PC-3 (cell line): ENCODE data around the gene WFDC11.

Experiments used
- EZH2 ChIP-seq: fragments of 300-600 bp; sonication (generic); IDR thresholded peaks from one replicate; pipeline ENCODE4 v1.6.1; 2017; ENCODE audit warnings: antibody characterized with exemption, mild to moderate bottlenecking, low read length; ENCODE audit not compliant: unreplicated experiment
- EZH2phosphoT487 ChIP-seq: fragments of 300-600 bp; sonication (generic); IDR thresholded peaks from 2 replicates; pipeline ENCODE4 v1.6.1; 2018; ENCODE audit warnings: mild to moderate bottlenecking, antibody characterized with exemption, low read length, borderline replicate concordance
- TF ChIP-seq, protein P1 (sequence below): fragments of 300-600 bp; sonication (generic); conservative IDR thresholded peaks from 2 replicates; pipeline ENCODE4 v1.5.1; 2017; ENCODE audit warnings: antibody characterized with exemption, low read depth, mild to moderate bottlenecking, low read length

- TF ChIP-seq, protein P1, sequence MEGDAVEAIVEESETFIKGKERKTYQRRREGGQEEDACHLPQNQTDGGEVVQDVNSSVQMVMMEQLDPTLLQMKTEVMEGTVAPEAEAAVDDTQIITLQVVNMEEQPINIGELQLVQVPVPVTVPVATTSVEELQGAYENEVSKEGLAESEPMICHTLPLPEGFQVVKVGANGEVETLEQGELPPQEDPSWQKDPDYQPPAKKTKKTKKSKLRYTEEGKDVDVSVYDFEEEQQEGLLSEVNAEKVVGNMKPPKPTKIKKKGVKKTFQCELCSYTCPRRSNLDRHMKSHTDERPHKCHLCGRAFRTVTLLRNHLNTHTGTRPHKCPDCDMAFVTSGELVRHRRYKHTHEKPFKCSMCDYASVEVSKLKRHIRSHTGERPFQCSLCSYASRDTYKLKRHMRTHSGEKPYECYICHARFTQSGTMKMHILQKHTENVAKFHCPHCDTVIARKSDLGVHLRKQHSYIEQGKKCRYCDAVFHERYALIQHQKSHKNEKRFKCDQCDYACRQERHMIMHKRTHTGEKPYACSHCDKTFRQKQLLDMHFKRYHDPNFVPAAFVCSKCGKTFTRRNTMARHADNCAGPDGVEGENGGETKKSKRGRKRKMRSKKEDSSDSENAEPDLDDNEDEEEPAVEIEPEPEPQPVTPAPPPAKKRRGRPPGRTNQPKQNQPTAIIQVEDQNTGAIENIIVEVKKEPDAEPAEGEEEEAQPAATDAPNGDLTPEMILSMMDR, result no peak
- no peak for TF ChIP-seq EZH2
- no peak for TF ChIP-seq EZH2phosphoT487
These were observed 2.7 kb upstream of the WFDC11 start for GRCh38 chr20:45672765-45673164.
